Heart left ventricle (tissue), 16 donors: ENCODE measurements around the gene AMFR. TPM values are rescaled to one million over a fixed set of nuclear protein-coding genes. Genes with fewer than 3 reads are reported as not detected.

Experiments used
- ATAC-seq, 4 donors: fragments of 200-7000 bp; cut with Tn5 transposase; one replicate each; pipeline ENCODE4 v1.9.1; 2020 to 2022; ENCODE audit warnings: moderate library complexity in 4 of 4, mild to moderate bottlenecking in 3 of 4, moderate number of reproducible peaks in 1 of 4
- DNase-seq, 5 donors: peaks; one replicate each; pipeline ENCODE4 v3.0.0-alpha.2; 2020
- H3K27ac ChIP-seq, 12 donors: fragments of 200-600 bp; sonication (generic) in 4 of 12; one replicate each; pipeline versions ENCODE4 v1.5.0 to v1.8.0; 2016 to 2022; ENCODE audit warnings: mild to moderate bottlenecking in 2 of 12
- H3K27me3 ChIP-seq, 9 donors: fragments of 200-600 bp; sonication (generic) in 2 of 9; one replicate each; pipeline versions ENCODE4 v1.5.1 to v1.8.0; 2016 to 2022; ENCODE audit warnings: mild to moderate bottlenecking in 3 of 9
- H3K36me3 ChIP-seq, 9 donors: fragments of 200-600 bp; sonication (generic) in 2 of 9; one replicate each; pipeline versions ENCODE4 v1.5.0 to v1.8.0; 2018 to 2022; ENCODE audit warnings: mild to moderate bottlenecking in 2 of 9
- H3K4me1 ChIP-seq, 12 donors: fragments of 200-600 bp; sonication (generic) in 4 of 12; one replicate each; pipeline versions ENCODE4 v1.5.0 to v1.8.0; 2016 to 2022; ENCODE audit warnings: mild to moderate bottlenecking in 3 of 12
- H3K4me3 ChIP-seq, 12 donors: fragments of 200-600 bp; sonication (generic) in 4 of 12; one replicate each; pipeline versions ENCODE4 v1.5.0 to v1.8.0; 2017 to 2022; ENCODE audit warnings: mild to moderate bottlenecking in 9 of 12, moderate library complexity in 4 of 12
- H3K9me3 ChIP-seq, 12 donors: fragments of 200-600 bp; sonication (generic) in 4 of 12; one replicate each; pipeline versions ENCODE4 v1.5.0 to v1.8.0; 2016 to 2022; ENCODE audit warnings: mild to moderate bottlenecking in 1 of 12
- CTCF ChIP-seq, 12 donors: fragments of 200-600 bp; sonication (generic) in 4 of 12; IDR thresholded peaks; one replicate each; pipeline versions ENCODE4 v1.5.0 to v1.8.0; 2018 to 2022; ENCODE audit warnings: antibody characterized with exemption in 12 of 12, mild to moderate bottlenecking in 5 of 12
- POLR2A ChIP-seq, 2 donors: fragments of 450-650 bp; IDR thresholded peaks; one replicate each; pipeline ENCODE4 v1.6.1; 2017; ENCODE audit warnings: antibody characterized with exemption in 2 of 2, mild to moderate bottlenecking in 2 of 2, moderate library complexity in 2 of 2
- WGBS, 4 donors: extraction: QIAGEN DNeasy Blood & Tissue Kit in 2 of 4; methylation state at CpG; one replicate each; pipeline versions ENCODE4 v1.1.5 to v1.1.7; 2013 to 2018; 5-methylcytosine and 5-hydroxymethylcytosine counted together
- intact Hi-C, 10 donors: fragments of 100-400 bp; cut with DNase I; formaldehyde crosslinking; loops; one replicate each; pipeline versions ENCODE4 v1.11.1 to v1.14.2; 2022
- polyA plus RNA-seq, 2 donors: library from polyadenylated mRNA; stranded (reverse); fragments of 200-250 nt; gene quantifications; one replicate each; pipeline ENCODE4 v1.2.3, GENCODE V29; 2013
- total RNA-seq, 9 donors: library from RNA; depleted of rRNA in 2 of 9; stranded (reverse); fragments of >200 nt in 2 of 9; fragmentation: NEBNext Ultra II Directional in 3 of 9; extraction: Animal tissue kit (Norgen Biotek cat#: 25700) in 3 of 9; gene quantifications; one replicate each; pipeline versions ENCODE4 v1.1.0 to v1.2.4, GENCODE V29; 2016 to 2023
- donor health status: ischemic (EF 13 %, LVEDD 7.1; RV severe dilation, severe dysfunction).
- donor health status: healthy with polysubstance abuse.
- donor health status: DM: no; HTN: yes; CAD: no.
- donor health status: DM: no; HTN: no; CAD: no.
- donor health status: ischemic (EF 25% LVEDD 6.9; RV normal size, moderate dysfunction).
- donor health status: ischemic (EF 25% LVEDD 5.7; RV mildly dilated, moderate dysfunction).
- donor health status: healthy.
- donor health status: DM: yes; HTN: yes; CAD: no.
- donor health status: ischemic (EF 35%, LVEDD 5.7; RV mildly dilated, moderate dysfunction).
- donor health status: nonischemic (EF 11% LVEDD 7.7; RV severe dilation, severe dysfunction).
- donor health status: DM: yes; HTN: yes; CAD: no.
- donor health status: PGD.
- donor health status: ischemic (EF 29% LVEDD 5.4; RV normal size, mild dysfunction).
- donor health status: nonischemic (EF 23%, LVEDD 6.1; RV moderate dilation, normal function).

AMFR gene
- total and polyA plus RNA-seq, 11 donors, result 26.4 to 146 (median 84.8) TPM

GRCh38 chr16:56413381-56413780 lies 12.0 kb downstream of the AMFR start:
- intact Hi-C loops, result no loop called here
- WGBS, 4 donors, result 70 to 90% (median 78%) methylated on average over 5 of the region's 5 CpGs
- no peak for DNase-seq
- no peak for ATAC-seq
- no peaks in the 10 kb centered on the region for H3K27me3 ChIP-seq
- no peaks in the 10 kb centered on the region for H3K9me3 ChIP-seq
- no peak overlapping the region for H3K27ac ChIP-seq
- H3K4me1 ChIP-seq, result peaks cover 0 to 23% (median 7%) of the 10 kb centered on the region in 12 donors
- H3K4me3 ChIP-seq, result no peak overlapping the region
- TF ChIP-seq POLR2A (IDR thresholded peaks at IDR 0.05) (no peak), CTCF (IDR thresholded peaks at IDR 0.05) (no peak)
- H3K36me3 ChIP-seq, result peaks cover 0 to 55% (median 44%) of the 10 kb centered on the region in 9 donors

- no peak overlapping the region for H3K4me3 ChIP-seq
- TF ChIP-seq POLR2A (IDR thresholded peaks at IDR 0.05) (no peak), CTCF (IDR thresholded peaks at IDR 0.05) (no peak)
- H3K36me3 ChIP-seq, result peaks cover 2 to 73% (median 61%) of the 10 kb centered on the region in 9 donors
- no peaks in the 10 kb centered on the region for H3K27me3 ChIP-seq
- ATAC-seq (no peak), DNase-seq (no peak)
- H3K4me1 ChIP-seq, result peaks cover 0 to 23% (median 7%) of the 10 kb centered on the region in 12 donors
- no peaks in the 10 kb centered on the region for H3K9me3 ChIP-seq
- 91 to 100% (median 92%) methylated on average over 2 of the region's 2 CpGs for WGBS, 4 donors
- no peak overlapping the region for H3K27ac ChIP-seq
- intact Hi-C loops, result no loop called here
Measured at GRCh38 chr16:56411624-56412023, 13.7 kb downstream of the AMFR start.

GRCh38 chr16:56411123-56411522 lies 14.2 kb downstream of the AMFR start:
- Histone ChIP-seq H3K4me1 (peaks cover 0 to 23% (median 7%) of the 10 kb centered on the region in 12 donors), H3K9me3 (no peaks in the 10 kb centered on the region), H3K27me3 (no peaks in the 10 kb centered on the region), H3K4me3 (no peak overlapping the region), H3K27ac (no peak overlapping the region), H3K36me3 (peaks cover 2 to 77% (median 61%) of the 10 kb centered on the region in 9 donors)
- ATAC-seq, result no peak
- DNase-seq, result no peak
- TF ChIP-seq POLR2A (IDR thresholded peaks at IDR 0.05) (no peak), CTCF (IDR thresholded peaks at IDR 0.05) (no peak)
- WGBS, 4 donors, result 55 to 82% (median 72%) methylated on average over 5 of the region's 5 CpGs
- intact Hi-C loops, result no loop called here

GRCh38 chr16:56409195-56409594 lies 16.1 kb downstream of the AMFR start:
- no peaks in the 10 kb centered on the region for H3K9me3 ChIP-seq
- TF ChIP-seq POLR2A (IDR thresholded peaks at IDR 0.05), result no peak
- TF ChIP-seq CTCF (IDR thresholded peaks at IDR 0.05), result no peak
- no peak overlapping the region for H3K27ac ChIP-seq
- H3K4me3 ChIP-seq, result no peak overlapping the region
- no peak for DNase-seq
- H3K27me3 ChIP-seq, result no peaks in the 10 kb centered on the region
- WGBS, 4 donors, result 80 to 91% (median 86%) methylated on average over 4 of the region's 4 CpGs
- peaks cover 5 to 91% (median 75%) of the 10 kb centered on the region in 9 donors for H3K36me3 ChIP-seq
- no peak for ATAC-seq
- intact Hi-C loops, result no loop called here
- H3K4me1 ChIP-seq, result peaks cover 0 to 7% (median 0%) of the 10 kb centered on the region in 12 donors
